PC-9 (cell line): ENCODE data around the gene CXCR1. TPM values are rescaled to one million over a fixed set of nuclear protein-coding genes. Genes with fewer than 3 reads are reported as not detected.

ENCODE experiments used
- BruUV-seq: library from RNA; stranded (reverse); fragments of 400-500 nt; replicated peaks from 2 replicates; lab custom pipeline; 2021; lab: Mats Ljungman, UMichigan
- CTCF ChIA-PET: fragments of 300-600 bp; sonication (Branson Sonifier 250); formaldehyde crosslinking; loops from one replicate; lab custom pipeline; 2022; ENCODE audit warnings: antibody characterized with exemption; lab: Charles Lee
- POLR2A ChIA-PET: fragments of 300-600 bp; sonication (Branson Sonifier 250); formaldehyde crosslinking; loops from one replicate; lab custom pipeline; 2022; ENCODE audit warnings: antibody characterized with exemption; ENCODE audit not compliant: unreplicated experiment; lab: Charles Lee
- DNase-seq, 2 experiments: peaks; one replicate each; pipeline versions ENCODE4 v3.0.0 to v3.0.0-alpha.2; 2015 to 2022; ENCODE audit warnings: mixed read lengths in 1 of 2
- H2AFZ ChIP-seq: fragments of 200-600 bp; sonication (generic); 2 replicates; pipeline ENCODE4 v1.8.1; 2017; ENCODE audit warnings: antibody characterized with exemption
- H3F3A ChIP-seq: fragments of 200-600 bp; sonication (generic); 2 replicates; pipeline ENCODE4 v1.8.1; 2017; ENCODE audit warnings: antibody characterized with exemption, mild to moderate bottlenecking, low read depth; ENCODE audit not compliant: insufficient read depth
- H3K27ac ChIP-seq: fragments of 200-600 bp; sonication (generic); 2 replicates; pipeline ENCODE4 v1.6.1; 2016; ENCODE audit warnings: mixed run types
- H3K27me3 ChIP-seq: fragments of 200-600 bp; sonication (generic); 2 replicates; pipeline ENCODE4 v1.6.1; 2016; ENCODE audit warnings: low read depth, mixed run types; ENCODE audit not compliant: insufficient read depth
- H3K36me3 ChIP-seq: fragments of 200-600 bp; sonication (generic); 2 replicates; pipeline ENCODE4 v1.6.1; 2016; ENCODE audit warnings: low read depth, mixed run types
- H3K4me1 ChIP-seq: fragments of 200-600 bp; sonication (generic); replicated peaks from 2 replicates; pipeline ENCODE4 v1.6.1; 2016; ENCODE audit warnings: mixed run types; ENCODE audit not compliant: insufficient read depth
- H3K4me2 ChIP-seq: fragments of 200-600 bp; sonication (generic); 2 replicates; pipeline ENCODE4 v1.6.1; 2017; ENCODE audit warnings: mixed run types
- H3K4me3 ChIP-seq: fragments of 200-600 bp; sonication (generic); 2 replicates; pipeline ENCODE4 v1.6.1; 2016; ENCODE audit warnings: mixed run types
- H3K79me2 ChIP-seq: fragments of 200-600 bp; sonication (generic); 2 replicates; pipeline ENCODE4 v1.6.1; 2017; ENCODE audit warnings: low read depth, mixed run types
- H3K9me2 ChIP-seq: fragments of 200-600 bp; sonication (generic); 2 replicates; pipeline ENCODE4 v1.8.1; 2017; ENCODE audit warnings: mild to moderate bottlenecking; ENCODE audit not compliant: insufficient read depth
- H3K9me3 ChIP-seq: fragments of 200-600 bp; sonication (generic); 2 replicates; pipeline ENCODE4 v1.8.1; 2016; ENCODE audit warnings: low read depth; ENCODE audit not compliant: insufficient read depth
- H4K20me1 ChIP-seq: fragments of 200-600 bp; sonication (generic); 2 replicates; pipeline ENCODE4 v1.8.1; 2017; ENCODE audit not compliant: insufficient read depth
- CTCF ChIP-seq: fragments of 200-600 bp; sonication (generic); conservative IDR thresholded peaks from 2 replicates; pipeline ENCODE4 v1.6.1; 2017; ENCODE audit warnings: mixed run types, antibody characterized with exemption, mild to moderate bottlenecking, moderate library complexity
- EZH2 ChIP-seq: fragments of 200-600 bp; sonication (generic); IDR thresholded peaks from 2 replicates; pipeline ENCODE4 v1.8.0; 2017; ENCODE audit warnings: antibody characterized with exemption, low read depth
- intact Hi-C: fragments of 100-400 bp; cut with micrococcal nuclease; formaldehyde crosslinking; loops from one replicate; pipeline ENCODE4 v1.10.0; 2022; ENCODE audit not compliant: unreplicated experiment
- total RNA-seq: library from RNA; stranded (reverse); gene quantifications from 2 replicates; pipeline ENCODE4 v1.2.3, GENCODE V29; 2021

Gene CXCR1
- total RNA-seq, 1 experiment from 2014 or later: not detected

GRCh38 chr2:218188528-218188927, 21.8 kb upstream of the CXCR1 start:
- ChIA-PET CTCF (no interaction called here), POLR2A (no interaction called here)
- no peak for DNase-seq
- H3K4me2 ChIP-seq: no peak overlapping the region
- no TSS peak for BruUV-seq
- H3F3A ChIP-seq: no peaks in the 10 kb centered on the region
- no peaks in the 10 kb centered on the region for H4K20me1 ChIP-seq
- no peaks in the 10 kb centered on the region for H3K79me2 ChIP-seq
- TF ChIP-seq CTCF (no peak), EZH2 (no peak)
- no peaks in the 10 kb centered on the region for H3K36me3 ChIP-seq
- no peaks in the 10 kb centered on the region for H3K9me2 ChIP-seq
- H3K4me3 ChIP-seq: no peak overlapping the region
- no peak overlapping the region for H2AFZ ChIP-seq
- no peaks in the 10 kb centered on the region for H3K9me3 ChIP-seq
- intact Hi-C loops: loop anchor here (5.0 to 10.0 kb wide), 4 partner anchors 69 to 459 kb away; partner anchors contain the start of genes AAMP and PNKD
- H3K27me3 ChIP-seq: 0 out of 2 replicates have a peak, but pooled peaks cover 3% of the 10 kb centered on the region
- no peaks in the 10 kb centered on the region; the same call in 1 of the 2 replicates for H3K4me1 ChIP-seq
- H3K27ac ChIP-seq: no peak overlapping the region

- TF ChIP-seq EZH2: no peak
- no peak for TF ChIP-seq CTCF
- H3K4me3 ChIP-seq: no peak overlapping the region
- intact Hi-C loops: loop anchor here (5.0 to 10.0 kb wide), 4 partner anchors 70 to 460 kb away; partner anchors contain the start of genes AAMP and PNKD
- H2AFZ ChIP-seq: no peak overlapping the region
- ChIA-PET POLR2A (no interaction called here), CTCF (interaction anchor here (0.5 to 0.8 kb wide), 3 partner anchors 21 to 42 kb away, joined by 4 to 5 read pairs (median 5); no protein-coding TSS in a partner anchor)
- DNase-seq: no peak
- H3K9me2 ChIP-seq: no peaks in the 10 kb centered on the region
- no peaks in the 10 kb centered on the region for H4K20me1 ChIP-seq
- no peaks in the 10 kb centered on the region for H3K36me3 ChIP-seq
- no peaks in the 10 kb centered on the region for H3K79me2 ChIP-seq
- H3K27ac ChIP-seq: no peak overlapping the region
- H3F3A ChIP-seq: no peaks in the 10 kb centered on the region
- H3K9me3 ChIP-seq: no peaks in the 10 kb centered on the region
- BruUV-seq: no TSS peak
- H3K27me3 ChIP-seq: 0 out of 2 replicates have a peak, but pooled peaks cover 6% of the 10 kb centered on the region
- no peak overlapping the region for H3K4me2 ChIP-seq
- H3K4me1 ChIP-seq: no peaks in the 10 kb centered on the region; the same call in 1 of the 2 replicates
These were observed 20.7 kb upstream of the CXCR1 start for GRCh38 chr2:218187296-218188015.

GRCh38 chr2:218186876-218187275, 20.1 kb upstream of the CXCR1 start:
- Histone ChIP-seq H2AFZ (peak overlapping the region; percentile 70), H3K4me1 (no peaks in the 10 kb centered on the region; the same call in 1 of the 2 replicates), H4K20me1 (no peaks in the 10 kb centered on the region), H3K9me3 (no peaks in the 10 kb centered on the region), H3K27me3 (0 out of 2 replicates have a peak, but pooled peaks cover 6% of the 10 kb centered on the region), H3K79me2 (no peaks in the 10 kb centered on the region), H3K36me3 (no peaks in the 10 kb centered on the region), H3K4me2 (peak overlapping the region; percentile 46; the same call in 1 of the 2 replicates), H3F3A (no peaks in the 10 kb centered on the region), H3K4me3 (no peak overlapping the region), H3K27ac (no peak overlapping the region), H3K9me2 (no peaks in the 10 kb centered on the region)
- TF ChIP-seq CTCF (no peak), EZH2 (no peak)
- no peak for DNase-seq
- intact Hi-C loops: loop anchor here (1.0 to 10.0 kb wide), 6 partner anchors 70 to 460 kb away; partner anchors contain the start of genes AAMP and PNKD
- ChIA-PET POLR2A (no interaction called here), CTCF (interaction anchor here (0.5 kb wide), 1 partner anchor 22 kb away, joined by 4 read pairs; no protein-coding TSS in a partner anchor)
- no TSS peak for BruUV-seq
